Activated CD8-positive, alpha-beta memory T cell treated with anti-CD3 and anti-CD28 coated beads for 1 hour (primary cell): Measurements from ENCODE around the gene ABCB9.
A peak's percentile ranks its signal among the peaks of the same experiment; 100 is the strongest.
"Not testable (repeated sequence)": the region's sequence is repeated elsewhere in the genome, so short reads cannot be mapped to it uniquely, and the experiment has no call there.

Experiments used
- DNase-seq, 2 donors: peaks; one replicate each; pipeline ENCODE4 v3.0.0-alpha.2; 2020; ENCODE audit warnings: low read depth in 1 of 2; ENCODE audit errors: extremely low read depth in 1 of 2

Gene ABCB9

GRCh38 chr12:122965851-122966742, at the start of gene ABCB9:
ABCB9 (minus strand) TSS chr12:122966463; CDS start chr12:122960235, 6,228 bp downstream.
- peak; percentile 84 to 93 for DNase-seq

- DNase-seq, result not testable (repeated sequence)
These were observed 48.2 kb upstream of the ABCB9 start for GRCh38 chr12:123014473-123014872.

GRCh38 chr12:123013185-123014095, 47.2 kb upstream of the ABCB9 start:
- DNase-seq, result no peak

DNA sequence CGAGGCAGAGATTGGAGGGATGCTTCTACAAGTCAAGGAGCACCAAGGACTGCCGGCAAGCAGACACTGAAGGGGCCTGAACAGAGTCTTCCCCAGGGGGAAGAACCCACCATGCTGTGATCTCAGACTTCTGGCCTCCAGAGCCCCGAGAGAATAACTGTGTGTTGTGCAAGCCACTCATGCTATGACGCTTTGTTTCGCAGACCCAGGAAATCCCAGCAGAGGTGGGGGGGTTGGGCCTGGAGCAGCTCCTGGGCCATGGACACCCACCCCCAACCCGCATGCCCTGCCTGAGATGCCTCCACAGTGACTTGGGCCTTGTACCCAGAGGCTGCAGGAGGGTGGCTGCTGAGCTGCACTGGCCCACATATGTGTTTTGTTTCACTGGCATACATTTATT, 45.4 kb upstream of the ABCB9 start:
- DNase-seq, result no peak

GRCh38 chr12:123010681-123011080, 44.4 kb upstream of the ABCB9 start:
- no peak for DNase-seq

DNA sequence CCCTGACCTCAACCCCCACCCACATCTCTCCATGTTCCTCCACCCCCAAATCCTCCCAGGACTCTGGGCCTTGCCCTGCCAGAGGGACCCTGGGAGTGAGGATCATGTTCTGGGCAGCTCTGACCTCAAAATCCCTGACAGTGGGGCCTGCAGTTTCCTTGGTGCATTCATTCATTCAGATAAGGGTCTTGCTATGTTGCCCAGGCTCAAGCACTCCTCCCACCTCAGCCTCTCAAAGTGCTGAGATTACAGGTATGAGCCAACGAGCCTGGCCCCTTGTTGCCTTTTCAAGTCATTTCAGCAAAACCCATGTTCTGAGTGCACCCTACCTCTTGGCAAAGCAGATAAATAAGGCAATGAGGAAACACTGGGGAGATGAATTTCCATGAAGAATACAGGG, 43.8 kb upstream of the ABCB9 start:
- no peak for DNase-seq

DNA sequence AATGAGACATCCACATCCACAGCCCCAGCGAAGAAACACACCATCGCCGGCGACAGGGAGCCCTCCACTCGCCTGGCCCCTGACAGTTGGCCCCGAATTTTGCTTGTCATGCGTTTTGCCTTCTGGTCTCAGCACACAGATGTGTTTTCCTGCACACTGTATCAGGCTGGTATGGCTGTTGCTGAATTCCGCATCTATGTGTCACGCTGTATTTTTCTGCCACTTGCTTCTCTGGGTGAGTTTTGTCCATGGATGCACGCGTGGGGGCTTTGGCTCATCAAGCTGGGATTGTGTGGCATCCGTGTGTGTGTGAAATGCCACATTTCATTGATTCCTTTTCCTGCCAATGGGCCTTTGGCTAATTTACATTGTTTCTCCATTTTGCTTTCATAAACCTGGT, 40.7 kb upstream of the ABCB9 start:
- DNase-seq, result no peak

DNA sequence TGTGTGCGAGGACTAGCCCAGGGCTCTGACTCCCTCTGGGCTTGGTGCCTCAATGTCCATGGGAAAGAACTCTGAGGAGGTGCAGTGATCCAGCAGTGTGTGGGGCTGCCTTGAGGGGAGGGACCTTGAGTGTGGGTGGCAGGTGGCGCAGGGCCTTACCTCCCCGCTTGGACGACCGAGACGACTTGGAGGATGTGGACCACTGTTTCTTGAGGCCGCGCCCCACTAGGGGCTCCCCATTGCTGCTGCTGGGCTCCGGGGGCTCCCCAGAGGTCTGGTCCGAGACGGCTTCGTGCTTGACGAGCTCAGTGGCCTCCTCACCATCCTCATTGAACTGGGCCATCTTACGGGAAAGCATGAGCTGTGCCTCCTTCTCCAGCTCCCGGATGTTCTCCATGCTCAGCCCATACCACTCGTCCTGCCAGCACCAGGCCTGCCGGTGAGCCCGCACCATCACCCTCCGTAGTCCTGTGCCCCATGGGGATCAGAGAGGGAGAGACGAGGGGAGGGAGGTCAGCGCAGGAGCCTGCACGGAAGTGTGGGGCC, 38.9 kb upstream of the ABCB9 start:
- DNase-seq, result no peak

DNA sequence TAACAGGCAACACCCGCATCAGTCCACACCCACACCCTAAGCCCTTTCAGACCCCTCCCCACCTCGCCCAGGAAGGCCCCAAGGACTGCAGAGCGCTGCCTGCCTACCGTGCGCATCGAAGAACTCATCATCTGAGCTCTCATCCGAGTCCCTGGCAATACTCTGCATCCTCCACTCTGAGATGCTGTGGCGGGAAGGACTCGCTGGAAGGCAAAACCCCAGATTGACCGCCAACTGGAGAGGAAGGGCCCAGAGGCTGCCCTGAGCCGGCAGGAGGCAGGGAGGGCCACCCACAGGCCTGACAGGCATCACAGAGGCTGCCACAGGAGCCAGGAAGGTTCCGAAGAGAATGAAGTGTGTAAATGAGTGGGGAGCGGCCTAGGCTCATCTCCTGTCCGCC, 38.0 kb upstream of the ABCB9 start:
- DNase-seq, result no peak

GRCh38 chr12:123003257-123003656, 37.0 kb upstream of the ABCB9 start:
- no peak for DNase-seq

- no peak for DNase-seq
These were observed 35.2 kb upstream of the ABCB9 start for GRCh38 chr12:123001464-123001863.

DNA sequence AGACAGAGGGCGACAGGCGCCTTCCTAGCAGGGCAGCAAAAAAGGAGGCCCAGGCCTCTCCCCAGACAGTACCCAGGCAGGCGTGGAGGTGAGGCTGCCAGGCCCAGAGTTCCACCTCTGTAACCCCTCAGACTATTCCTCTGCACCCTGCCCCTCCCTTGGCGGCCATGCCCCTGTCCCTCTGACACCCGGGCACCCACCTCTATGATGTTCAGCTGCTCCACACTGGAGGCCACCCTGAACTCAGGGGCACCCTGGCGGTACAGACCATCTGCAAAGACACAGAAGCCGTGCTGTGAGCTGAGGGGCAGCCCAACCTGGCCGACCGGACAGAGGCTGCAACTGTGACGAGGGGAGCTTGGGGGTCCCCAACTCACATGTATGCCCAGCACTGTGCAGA, 34.3 kb upstream of the ABCB9 start:
- DNase-seq, result no peak

GRCh38 chr12:122999986-123000420, 33.7 kb upstream of the ABCB9 start:
- DNase-seq, result no peak

DNA sequence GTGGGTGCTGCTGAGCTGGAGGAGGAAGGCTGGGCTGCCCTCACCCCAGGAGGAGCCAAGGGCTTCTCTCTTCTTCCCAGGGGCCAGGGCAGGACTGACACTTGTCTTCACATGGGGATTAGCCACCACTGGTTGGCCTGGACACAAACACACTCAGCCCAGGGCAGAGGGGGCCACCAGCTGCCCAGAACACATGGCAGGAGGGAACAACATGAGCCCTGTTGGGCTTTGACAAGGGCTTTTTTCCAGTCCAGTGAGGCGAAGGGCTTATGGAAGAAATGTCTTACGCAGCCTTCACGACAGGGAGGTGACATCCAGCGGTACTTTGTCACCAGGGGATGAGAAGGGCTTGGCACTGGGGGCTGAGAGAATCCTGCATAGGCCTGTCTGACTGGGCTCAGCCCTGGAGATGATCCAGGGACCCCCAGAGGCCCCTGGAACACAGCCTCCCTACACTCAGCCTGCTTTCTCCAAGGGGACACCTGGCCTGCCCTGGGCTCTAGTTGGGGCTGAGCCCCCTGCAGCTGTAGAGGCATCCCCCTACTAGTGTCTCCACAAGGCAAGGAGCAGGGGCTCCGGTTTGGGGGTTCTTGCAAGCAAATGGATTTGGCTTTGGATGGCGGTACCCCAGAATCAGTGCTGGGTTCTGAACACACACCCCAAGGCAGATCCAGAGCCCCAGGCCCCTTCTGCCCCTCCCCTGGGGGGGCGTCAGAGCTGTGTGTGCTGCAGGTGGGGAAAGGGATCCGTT, 33.1 kb upstream of the ABCB9 start:
- DNase-seq, result no peak

- DNase-seq, result no peak
These were observed 32.1 kb upstream of the ABCB9 start for GRCh38 chr12:122998316-122998715.

- no peak for DNase-seq
These were observed 31.3 kb upstream of the ABCB9 start for GRCh38 chr12:122997343-122998250.

GRCh38 chr12:122996621-122997342, 30.5 kb upstream of the ABCB9 start:
- no peak for DNase-seq

- no peak for DNase-seq
These were observed 29.9 kb upstream of the ABCB9 start for GRCh38 chr12:122996188-122996601.
